Right kidney (tissue), 1 donor: ENCODE data around the gene SUGCT.
"Not testable (repeated sequence)": the region's sequence is repeated elsewhere in the genome, so short reads cannot be mapped to it uniquely, and the experiment has no call there.

Experiments used
- DNase-seq: peaks from one replicate; pipeline ENCODE4 v3.0.0-alpha.2; 2016

Gene SUGCT

DNA sequence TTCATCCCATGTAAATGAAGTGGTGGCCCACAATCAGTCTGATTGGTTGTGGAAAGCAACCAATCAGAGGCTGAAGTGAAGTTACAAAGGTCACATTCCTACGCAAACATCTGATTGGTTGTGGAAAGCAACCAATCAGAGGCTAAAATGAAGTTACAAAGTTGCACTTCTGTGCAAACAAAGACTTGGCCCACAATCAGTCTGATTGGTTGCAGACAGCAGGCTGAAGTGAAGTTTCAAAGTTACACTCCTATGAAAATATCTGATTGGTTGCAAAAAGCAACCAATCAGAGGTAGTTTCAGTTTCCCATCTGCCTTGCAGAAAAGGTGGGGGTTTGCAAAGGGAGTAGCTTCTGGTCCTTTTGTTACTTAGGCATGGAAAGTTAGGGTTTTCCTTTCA lies 492.6 kb downstream of the SUGCT start:
- not testable (repeated sequence) for DNase-seq

DNA sequence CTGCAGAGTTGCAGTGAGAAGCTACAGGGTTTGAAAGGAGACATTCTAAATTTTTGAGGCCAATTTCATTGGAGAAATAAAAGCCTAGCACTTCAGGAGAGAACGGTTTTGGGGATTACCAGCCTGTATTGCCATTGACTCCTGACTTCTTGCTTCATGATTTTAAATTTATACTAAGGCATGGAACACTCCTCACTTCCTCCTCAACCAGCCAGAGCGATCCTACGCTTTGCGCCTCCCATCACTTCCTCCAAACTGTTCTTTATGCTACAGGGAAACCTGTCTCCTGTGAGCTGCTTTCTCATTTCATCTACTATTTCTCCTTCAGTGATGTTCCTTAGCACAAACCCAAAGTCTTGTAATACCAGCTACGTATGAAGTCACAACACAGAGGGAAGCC lies 495.1 kb downstream of the SUGCT start:
- no peak for DNase-seq

DNA sequence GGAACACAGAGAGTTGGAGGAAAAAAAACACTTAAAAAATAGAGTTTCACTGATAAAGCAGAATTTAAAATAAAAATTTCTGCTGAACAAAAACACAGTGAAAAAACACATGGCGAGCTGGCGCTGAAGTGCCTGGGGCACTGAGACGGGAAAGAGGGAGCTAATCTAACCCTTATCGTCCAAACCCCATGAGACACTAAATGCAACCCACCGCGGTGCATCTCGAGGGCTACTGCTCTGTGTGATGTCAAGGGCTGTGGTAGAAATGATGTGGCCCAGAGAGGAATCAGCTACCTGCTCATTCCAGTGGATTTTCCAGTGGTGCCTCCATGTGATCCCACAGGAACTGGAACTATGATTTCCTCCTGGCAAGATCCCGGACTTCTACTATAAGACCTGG lies 499.3 kb downstream of the SUGCT start:
- no peak for DNase-seq

DNA sequence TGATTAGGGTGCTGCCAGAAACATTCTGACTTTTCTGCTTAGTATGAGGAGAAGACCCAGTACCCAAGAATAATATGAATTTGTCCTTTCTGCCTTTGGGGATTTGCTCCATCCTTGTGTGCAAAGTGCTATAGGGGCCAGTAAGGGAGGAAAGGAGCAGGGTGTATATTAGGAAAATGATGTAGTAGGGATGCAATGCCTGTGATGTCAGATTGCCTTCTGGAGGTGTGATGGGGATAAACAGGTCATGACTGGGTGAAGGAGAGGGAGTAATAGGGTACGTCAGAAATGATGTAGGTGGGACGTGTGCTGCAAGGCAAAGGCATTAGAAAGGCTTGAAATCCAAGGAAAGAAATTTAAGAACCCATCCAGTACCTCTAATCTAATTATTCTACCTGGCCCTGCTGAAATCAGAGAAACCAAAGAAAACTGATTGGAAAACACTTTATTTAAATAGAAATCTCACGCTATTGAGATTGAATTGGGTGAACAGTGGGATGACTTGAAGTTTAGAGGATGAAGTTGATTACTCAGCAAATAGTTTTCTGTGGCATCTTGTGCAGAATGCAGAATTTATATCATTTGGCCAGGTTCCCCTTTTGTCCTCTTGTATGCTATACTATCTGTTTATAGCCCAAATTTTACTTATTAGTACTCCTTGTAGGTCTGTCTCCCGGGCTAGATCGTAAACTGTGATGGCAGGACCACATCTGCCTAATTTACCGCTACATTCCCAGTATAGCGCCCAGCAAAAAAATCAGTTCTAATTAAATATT lies 503.9 kb downstream of the SUGCT start:
- no peak for DNase-seq

DNA sequence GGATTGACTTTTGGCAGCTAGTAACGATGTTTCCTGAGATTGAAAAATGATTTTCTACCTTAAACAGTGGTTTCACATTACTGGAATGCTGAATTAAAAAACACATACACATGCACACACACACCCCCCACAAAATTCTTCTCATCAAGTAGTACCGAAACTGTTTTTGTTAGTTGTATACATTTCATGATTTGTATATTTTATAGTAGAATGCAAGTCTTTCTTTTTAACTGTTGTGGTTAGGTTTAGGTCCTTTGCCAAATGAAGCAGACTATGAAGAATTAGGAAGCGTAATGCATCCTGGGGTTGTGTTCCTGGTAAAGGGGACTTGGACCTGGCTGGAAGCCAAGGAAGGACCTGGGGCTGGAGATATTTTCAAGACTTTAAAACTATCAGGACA lies 505.8 kb downstream of the SUGCT start:
- DNase-seq, result no peak

DNA sequence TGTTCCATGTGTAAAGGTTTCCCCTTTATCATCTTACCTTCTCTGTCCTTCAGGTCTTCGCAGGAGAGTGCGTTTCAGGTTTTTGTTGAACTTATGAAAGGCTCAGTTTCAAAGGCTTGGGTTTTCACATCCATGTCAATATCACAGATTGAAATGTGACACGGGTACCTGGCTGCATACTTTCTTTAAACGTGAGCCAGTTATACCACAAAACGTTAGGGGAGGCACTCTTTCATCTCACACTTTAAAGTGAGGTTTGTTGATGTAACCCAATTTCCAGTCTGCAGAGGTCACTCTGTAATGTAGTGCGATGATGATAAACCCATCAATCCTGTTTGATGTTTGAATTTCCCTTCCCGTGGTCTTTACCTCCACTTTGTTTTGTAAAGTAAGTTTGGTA lies 506.9 kb downstream of the SUGCT start:
- no peak for DNase-seq

DNA sequence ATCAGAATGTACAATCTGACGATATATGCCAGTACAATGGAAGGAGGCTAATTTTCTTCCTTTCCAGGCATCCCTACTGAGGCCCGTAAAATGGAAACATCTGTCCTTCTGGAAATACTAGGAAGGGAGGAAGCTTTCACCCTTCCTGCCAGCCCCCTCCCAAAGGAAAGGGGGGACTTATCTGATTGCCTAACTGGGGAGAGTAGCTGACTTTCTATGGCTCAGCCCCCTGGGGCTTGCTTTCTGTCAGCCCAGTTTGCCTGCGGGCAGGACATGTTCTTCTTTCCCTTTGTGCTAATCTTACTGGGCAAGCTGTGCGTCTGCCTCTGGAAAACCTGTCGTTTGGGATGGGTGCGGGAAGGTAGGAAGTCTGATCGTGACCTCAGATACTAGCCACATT lies 508.9 kb downstream of the SUGCT start:
- DNase-seq, result no peak

DNA sequence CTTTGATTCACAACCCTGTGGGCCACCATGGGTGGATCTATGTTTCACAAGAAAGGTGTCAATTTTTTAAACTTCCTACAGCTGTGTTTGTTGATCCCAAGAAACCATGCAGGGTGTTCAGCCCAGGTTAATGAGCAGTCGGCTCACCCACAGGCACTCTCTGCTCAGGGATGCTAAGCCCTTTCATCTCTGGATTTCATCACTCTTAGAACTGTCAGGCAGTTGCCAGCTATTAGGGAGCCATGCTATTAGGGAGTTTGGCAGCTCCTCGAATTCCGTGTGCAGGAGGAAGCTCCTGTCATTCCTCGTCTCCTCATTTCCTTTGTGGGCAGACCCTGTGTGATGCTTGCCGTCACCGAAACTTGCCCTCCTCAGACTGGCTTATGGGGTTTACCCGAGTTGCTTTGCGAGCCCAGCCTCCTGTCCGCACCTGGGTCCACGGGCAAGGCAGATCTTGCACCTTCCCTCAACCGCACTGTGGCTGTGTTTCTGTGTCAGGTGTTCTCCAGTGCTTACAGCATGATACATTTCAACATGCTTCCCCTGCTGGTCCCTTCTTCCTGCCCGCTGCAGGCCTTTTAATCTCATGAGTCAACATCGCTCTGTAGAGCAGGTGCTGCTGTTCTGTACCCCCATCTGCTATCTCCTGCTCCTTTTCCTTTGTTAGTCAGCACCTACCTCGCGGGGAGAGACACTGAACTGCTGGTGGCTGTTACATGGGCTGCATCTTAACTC lies 509.8 kb downstream of the SUGCT start:
- DNase-seq, result no peak

DNA sequence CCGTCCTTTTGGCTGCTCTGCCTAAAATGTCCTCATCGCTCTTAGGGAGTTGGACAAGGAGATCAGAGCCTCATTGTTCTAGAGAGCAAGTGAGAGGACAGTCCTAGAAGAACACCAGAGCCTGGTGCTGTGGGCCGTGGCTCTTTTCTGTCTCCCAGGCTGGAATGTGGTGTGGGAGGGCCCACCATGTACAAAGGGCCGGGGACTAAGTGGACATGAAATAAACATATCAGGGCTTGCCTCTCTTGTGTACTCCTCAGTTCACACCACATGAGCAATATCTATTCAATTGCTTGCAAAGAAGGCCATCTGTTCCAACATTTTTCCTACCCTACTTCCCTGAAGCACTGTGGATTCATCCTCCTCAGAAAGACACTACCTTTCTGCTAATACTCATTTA lies 510.4 kb downstream of the SUGCT start:
- DNase-seq, result no peak

DNA sequence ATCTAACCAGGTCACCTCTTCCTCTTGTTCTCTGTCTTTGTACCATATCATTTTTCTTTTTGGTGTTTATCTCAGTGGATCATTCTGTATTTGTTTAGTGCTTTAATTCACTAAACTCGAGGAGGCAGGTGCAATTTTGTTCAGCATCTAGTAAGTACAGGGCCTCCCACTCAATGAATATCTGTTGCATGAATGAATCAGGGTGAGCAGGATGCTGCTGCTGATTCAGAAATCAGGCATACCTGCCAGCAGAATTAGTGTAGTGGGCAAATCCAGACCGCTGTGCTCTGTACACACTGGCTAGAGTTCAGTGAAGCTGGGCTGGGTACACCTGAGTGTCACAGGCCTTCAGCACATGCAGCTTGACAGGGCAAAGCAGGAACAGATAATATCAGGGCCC lies 511.9 kb downstream of the SUGCT start:
- no peak for DNase-seq

DNA sequence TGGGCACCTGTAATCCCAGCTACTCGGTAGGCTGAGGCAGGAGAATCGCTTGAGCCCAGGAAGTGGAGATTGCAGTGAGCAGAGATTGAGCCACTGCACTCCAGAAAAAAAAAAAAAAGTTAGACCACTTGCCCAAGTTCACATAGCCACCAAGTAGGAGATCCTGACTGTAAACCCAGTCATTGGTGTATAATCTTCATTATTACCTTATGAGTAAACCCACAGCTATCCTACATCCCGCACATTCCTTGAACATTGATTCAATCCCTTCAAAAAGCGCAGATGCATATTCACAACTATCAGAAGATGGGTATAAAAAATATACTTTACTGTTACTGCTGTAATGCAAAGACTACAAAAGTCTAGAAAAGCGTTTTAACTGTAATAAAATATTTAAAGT lies 512.9 kb downstream of the SUGCT start:
- no peak for DNase-seq

DNA sequence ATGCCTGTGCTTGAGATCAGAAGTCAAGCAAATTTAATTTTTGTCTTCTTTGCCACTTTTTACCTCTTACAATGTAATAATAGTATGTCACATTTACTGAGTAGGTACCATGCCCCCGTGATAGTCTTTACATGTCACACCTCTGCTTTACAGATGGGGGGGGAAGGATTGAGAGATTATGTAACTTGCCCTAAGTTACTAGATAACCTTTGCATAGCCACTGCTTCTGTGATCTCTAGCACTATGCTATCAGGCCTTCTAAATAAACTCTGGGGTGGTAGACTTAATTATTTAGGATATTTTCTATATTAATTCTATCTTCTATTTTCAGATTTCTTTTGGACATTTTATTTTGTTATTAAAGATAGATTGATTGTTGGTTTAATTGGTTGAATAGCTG lies 514.4 kb downstream of the SUGCT start:
- no peak for DNase-seq

DNA sequence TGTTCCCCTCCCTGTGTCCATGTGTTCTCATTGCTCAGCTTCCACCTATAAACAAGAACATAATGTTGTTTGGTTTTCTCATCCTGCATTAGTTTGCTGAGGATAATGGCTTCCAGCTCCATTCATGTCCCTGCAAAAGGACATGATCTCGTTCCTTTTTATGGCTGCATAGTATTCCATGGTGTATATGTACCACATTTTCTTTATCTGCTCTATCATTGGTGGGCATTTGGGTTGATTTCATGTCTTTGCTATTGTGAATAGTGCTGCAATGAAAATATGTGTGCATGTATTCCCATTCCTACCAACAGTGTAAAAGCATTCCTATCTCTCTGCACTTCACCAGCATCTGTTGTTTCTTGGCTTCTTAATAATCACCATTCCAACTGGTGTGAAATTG lies 516.1 kb downstream of the SUGCT start:
- DNase-seq, result not testable (repeated sequence)

DNA sequence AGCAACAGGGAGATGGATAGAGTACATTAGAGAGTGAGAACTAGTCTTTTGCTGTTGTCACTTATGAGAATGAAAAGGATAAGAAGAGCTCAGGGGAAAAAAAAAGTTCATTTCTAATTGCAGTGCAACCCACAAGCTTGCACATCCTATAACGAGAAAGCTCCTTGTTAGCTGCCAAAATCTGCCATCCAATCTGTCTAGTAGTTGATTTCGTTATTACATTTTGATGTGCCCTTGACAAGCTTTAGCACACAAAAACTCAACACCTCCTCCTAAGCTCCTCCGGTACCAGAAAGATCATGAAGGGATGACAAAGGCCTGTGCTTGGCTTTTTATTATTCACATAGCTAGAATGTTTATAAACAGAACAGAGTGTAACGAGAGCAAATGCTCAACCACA lies 519.4 kb downstream of the SUGCT start:
- no peak for DNase-seq

DNA sequence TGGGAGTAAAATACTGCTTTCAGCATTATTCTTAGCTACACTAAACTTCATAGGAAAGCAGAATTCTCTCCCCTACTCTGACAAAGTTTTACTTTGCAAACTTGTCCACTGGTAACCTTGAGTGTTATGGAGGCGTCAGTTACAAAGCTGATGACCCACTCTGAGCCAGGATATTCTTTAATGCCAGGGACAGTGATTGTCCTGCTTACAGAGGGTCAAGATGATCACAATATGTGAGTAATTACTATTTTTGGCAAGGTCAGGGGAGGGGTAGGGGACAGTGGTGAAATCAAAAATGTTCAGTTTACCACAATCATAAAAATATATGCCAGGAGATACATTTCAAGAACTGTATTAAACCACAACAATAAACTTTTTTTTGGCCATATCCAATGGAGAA lies 520.6 kb downstream of the SUGCT start:
- DNase-seq, result no peak

DNA sequence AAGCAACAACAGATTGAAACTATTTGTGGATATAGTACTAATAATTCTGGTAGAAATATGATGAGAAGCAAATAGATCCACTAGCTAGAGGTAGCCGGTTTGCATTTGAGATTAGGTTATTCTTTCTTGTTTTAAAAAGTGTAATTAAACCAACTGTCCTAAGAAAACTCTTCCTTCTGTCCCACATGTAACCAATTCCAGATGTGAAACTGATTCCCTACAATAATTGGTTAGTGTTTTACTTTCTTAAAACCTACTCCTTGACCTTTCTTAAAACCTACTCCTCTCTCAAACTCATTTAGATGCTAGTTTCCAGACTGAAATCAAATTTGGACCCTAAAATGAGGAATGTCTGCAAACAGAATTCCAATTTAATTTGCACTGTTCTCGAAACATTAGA lies 521.5 kb downstream of the SUGCT start:
- no peak for DNase-seq

DNA sequence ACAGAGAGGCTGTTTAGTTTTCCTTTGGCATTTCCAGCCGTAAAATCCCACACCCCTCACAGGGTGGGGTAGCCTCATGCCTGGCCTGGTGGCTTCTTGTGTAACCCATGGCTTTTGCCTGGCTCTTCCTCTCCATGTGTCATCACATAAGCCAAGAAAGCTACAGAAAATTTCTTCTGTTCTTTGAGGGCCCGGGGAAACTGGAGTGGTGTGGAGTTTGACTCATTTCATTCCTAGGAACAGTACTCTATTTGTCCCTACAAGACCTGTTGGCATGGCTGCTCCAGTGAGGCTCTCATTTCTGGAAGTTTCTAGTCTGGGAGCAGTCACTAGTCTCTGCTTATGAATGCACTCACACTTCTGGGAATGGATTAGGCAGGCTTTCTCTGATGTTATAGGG lies 523.9 kb downstream of the SUGCT start:
- DNase-seq, result no peak

DNA sequence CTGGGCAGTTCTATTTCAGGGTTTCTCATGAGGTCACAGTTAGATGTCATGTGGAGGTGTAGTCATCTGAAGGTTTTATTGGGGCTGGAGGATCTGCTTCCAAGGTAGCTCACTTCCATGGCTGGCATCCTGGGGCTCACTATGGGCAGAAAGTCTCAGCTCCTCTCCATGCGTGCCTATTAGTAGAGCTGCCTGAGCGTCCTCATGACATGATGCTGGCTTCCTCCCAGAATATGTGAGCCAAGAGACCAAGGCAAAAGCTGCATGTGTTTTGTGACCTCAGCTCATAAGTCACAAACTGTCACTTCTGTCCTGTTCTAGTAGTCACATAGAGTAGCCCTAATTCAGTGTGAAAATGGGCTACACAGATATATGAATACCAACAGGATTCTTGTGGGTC lies 524.4 kb downstream of the SUGCT start:
- DNase-seq, result no peak

DNA sequence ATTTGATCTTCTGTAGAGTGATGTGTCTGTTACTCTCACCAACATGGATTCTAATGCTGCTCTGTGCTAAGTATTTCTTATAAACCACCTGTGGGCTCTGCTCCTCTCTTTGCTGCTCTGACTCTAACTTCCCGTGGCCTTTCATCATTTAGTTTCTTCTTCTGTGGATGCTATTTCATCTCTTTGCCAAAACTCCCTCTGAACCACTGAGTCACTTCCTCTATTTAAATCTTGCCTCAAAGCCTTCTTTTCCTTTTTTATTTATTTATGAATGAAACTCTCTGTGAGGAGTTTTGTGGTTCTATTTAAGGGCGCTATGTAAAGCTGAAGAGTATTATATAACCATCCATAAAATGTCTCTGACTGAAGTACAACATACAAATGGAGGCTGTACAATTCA lies 538.5 kb downstream of the SUGCT start:
- no peak for DNase-seq

DNA sequence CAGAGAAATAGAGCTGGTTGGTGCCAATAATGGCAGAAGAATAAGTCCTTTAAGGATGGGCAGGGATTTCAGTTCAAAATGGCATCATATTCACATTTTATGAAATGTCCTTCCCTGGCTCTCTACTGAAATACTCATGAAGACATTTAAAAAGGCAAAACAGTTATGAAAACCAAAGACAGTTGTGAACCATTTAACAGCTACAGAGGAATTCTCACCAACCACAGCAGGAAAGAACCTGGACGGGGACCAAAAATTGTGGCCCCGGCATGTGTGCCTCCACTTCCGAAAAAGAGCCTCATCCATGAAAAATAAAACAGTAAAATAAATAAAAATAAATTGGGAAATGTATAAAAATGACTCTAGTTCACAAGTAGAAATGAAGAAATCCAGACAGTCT lies 539.5 kb downstream of the SUGCT start:
- no peak for DNase-seq

DNA sequence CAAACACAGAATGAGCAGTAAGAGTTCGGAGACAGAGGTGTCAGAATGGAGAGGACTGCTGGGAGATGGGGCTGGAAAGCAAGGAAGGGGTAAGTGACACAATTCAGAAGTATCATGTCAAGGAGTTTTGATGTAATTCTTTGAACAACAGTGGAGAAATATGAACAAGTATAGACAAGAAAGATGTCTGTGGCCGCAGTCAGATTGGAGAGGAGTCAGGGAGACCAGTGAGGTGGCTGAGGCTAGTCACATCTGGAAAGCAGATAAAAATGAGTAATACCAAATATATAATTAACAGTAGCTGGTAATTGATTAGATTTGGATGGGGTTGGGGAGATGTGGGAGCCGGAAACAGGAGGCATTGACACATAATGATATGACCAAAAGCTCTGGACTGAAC lies 540.9 kb downstream of the SUGCT start:
- no peak for DNase-seq

DNA sequence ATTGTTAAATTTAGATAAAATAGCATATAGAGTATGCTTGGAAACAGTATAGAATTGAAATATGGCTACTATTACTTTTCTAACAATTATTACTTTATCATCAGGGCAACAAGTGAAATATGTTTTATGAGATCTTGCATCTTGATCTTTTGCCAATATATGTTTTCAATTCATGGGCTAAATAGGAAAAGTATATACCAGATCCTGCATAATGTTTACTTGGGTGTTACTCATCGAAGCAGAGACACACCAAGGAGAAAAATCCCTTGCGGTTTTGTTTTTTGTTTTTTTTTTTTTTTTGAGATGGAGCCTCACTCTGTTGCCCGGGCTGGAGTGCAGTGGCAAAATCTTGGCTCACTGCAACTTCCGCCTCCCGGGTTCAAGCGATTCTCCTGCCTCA lies 541.4 kb downstream of the SUGCT start:
- no peak for DNase-seq

DNA sequence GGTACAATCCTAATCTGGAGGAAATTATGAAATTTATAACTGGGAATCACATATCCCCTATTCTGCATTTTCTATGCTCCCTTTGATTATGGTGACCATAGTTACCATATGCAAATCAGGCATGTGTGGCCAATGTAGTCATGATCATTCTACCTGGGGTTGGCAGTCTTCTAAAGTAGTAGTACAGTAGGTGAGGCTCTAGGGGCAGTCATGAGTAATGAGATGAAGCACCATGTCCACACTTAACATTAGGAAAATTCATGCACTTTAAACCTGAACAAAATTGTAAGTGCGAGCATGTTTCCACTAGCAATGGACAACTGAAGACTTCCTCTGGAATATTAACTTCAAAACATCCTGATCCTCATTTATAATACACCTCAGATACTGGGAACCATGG lies 545.9 kb downstream of the SUGCT start:
- DNase-seq, result no peak

DNA sequence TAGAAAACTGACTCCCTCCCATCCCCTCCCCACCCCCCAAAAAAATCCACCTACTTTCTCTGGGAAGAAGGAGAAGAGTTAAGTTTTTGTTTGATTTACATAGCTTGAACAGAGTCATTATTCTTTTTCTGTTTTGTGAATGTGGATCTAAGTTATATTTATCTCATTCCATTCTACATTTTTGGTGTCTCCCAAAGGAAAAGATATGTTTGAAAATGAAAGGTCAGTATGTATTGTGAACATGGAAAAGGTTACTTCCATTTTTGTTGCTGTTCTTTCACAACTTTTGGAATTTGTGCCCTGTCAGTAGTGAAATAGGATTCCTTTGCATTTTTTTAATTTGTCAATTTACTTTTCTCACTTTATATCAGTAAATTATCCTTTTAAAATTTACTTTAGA lies 547.9 kb downstream of the SUGCT start:
- no peak for DNase-seq
